Body of pancreas (tissue), 4 donors: ENCODE data around the gene INF2.

ENCODE experiments used
- POLR2A ChIP-seq, 3 donors: fragments of 450-650 bp; IDR thresholded peaks; one replicate each; pipeline ENCODE4 v1.6.1; 2016; ENCODE audit warnings: antibody characterized with exemption in 3 of 3, mild to moderate bottlenecking in 2 of 3
- TF ChIP-seq, protein P1 (sequence below), 7 experiments: fragments of 450-650 bp in 4 of 7; fragments of 200-600 bp in 3 of 7; sonication (generic) in 3 of 7; IDR thresholded peaks; one replicate each; pipeline ENCODE4 v1.5.1; 2016 to 2019; ENCODE audit warnings: antibody characterized with exemption in 7 of 7

DNA sequence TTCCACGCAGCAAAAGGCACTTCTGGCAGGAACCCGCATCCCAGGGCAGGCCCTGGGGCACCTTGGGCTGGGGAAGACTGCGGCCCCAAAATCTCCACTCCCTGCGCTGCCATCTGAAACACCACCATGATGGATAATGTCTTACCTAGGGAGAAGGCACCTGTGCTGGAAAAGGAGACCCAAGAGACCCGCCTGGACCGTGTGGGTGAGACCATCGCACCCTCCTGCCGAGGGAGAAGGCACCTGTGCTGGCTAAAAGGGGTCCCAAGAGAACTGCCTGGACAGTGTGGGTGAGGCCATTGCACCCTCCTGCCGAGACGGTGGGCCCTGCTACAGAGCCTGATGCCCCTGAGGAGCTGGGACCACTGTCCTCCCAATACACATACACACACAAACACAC, 24.8 kb upstream of the INF2 start:
- no peak for TF ChIP-seq POLR2A (IDR thresholded peaks at IDR 0.05)
- TF ChIP-seq, protein P1, sequence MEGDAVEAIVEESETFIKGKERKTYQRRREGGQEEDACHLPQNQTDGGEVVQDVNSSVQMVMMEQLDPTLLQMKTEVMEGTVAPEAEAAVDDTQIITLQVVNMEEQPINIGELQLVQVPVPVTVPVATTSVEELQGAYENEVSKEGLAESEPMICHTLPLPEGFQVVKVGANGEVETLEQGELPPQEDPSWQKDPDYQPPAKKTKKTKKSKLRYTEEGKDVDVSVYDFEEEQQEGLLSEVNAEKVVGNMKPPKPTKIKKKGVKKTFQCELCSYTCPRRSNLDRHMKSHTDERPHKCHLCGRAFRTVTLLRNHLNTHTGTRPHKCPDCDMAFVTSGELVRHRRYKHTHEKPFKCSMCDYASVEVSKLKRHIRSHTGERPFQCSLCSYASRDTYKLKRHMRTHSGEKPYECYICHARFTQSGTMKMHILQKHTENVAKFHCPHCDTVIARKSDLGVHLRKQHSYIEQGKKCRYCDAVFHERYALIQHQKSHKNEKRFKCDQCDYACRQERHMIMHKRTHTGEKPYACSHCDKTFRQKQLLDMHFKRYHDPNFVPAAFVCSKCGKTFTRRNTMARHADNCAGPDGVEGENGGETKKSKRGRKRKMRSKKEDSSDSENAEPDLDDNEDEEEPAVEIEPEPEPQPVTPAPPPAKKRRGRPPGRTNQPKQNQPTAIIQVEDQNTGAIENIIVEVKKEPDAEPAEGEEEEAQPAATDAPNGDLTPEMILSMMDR (IDR thresholded peaks at IDR 0.05): no peak
